ENCODE results near the gene TNFRSF1B. TPM values are rescaled to one million over a fixed set of nuclear protein-coding genes. Genes with fewer than 3 reads are reported as not detected.

The TNFRSF1B gene
- total and polyA plus RNA-seq, 9 of the 15 experiments (the other 6 are each of a cell fraction or from before 2014, with no cell fraction given), result 8.8 to 91.3 (median 36.0) TPM

DNA sequence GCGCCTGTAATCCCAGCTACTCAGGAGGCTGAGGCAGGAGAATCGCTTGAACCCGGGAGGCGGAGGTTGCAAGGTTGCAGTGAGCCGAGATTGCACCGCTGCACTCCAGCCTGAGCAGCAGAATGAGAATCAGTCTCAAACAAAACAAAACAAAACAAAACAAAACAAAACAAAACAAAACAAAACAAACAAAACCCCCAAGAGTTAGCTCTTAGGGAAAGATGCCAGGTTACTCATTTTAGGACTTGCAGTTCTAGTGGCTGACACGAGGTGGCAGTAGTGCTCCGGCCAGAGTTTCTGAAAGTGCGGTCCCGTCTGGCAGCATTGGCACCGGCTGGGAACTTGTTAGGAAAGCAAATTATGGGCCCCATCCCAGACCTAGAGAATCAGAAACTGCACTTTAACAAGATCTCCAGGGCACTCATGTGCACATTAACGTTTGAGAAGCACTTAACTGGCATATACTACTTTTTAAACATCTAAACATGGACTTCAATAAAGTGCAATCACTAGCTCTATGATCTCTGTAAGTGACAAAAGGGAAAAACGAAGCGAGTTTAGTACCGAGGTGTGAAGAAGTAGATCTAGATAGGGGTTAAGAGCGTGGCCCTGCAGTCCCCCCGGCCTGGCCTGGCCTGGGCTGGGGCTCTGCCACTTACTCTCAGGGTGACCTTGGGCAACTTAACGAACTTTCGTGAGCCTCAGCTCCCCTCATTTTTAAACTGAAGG lies 41.9 kb upstream of the TNFRSF1B start (continued):
- peak; percentile 78 for TF ChIP-seq MYNN (IDR thresholded peaks at IDR 0.05)
- TF ChIP-seq MYNN (CRISPR knock-in tag; IDR thresholded peaks at IDR 0.05), result no peak
- TF ChIP-seq SMC3 (conservative IDR thresholded peaks at IDR 0.05; ENCODE audit: insufficient read depth, low read depth, low read length), result peak; percentile 99
- no peak for TF ChIP-seq GTF3C2 (IDR thresholded peaks at IDR 0.05; ENCODE audit: borderline replicate concordance, extremely low read depth, insufficient read length)
- peak; percentile 21; the same call in 1 of the 2 replicates for TF ChIP-seq PYGO2 (tag; IDR thresholded peaks at IDR 0.05)
- TF ChIP-seq NELFE (IDR thresholded peaks at IDR 0.05; ENCODE audit: insufficient read depth, insufficient read length), result no peak
- no peak for TF ChIP-seq SNRNP70 (optimal IDR thresholded peaks at IDR 0.05; ENCODE audit: low read depth, low read length)
- no peak for TF ChIP-seq ZNF316 (IDR thresholded peaks at IDR 0.05)
- peak; percentile 98 for TF ChIP-seq DEAF1 (CRISPR knock-in tag; IDR thresholded peaks at IDR 0.05)
- TF ChIP-seq ZNF431 (CRISPR knock-in tag; IDR thresholded peaks at IDR 0.05), result no peak
- no peak for TF ChIP-seq ETV1 (tag; conservative IDR thresholded peaks at IDR 0.05; ENCODE audit: low read depth)
- peak; percentile 69; the same call in 1 of the 2 replicates for TF ChIP-seq RB1 (IDR thresholded peaks at IDR 0.05; ENCODE audit: low read depth)
- TF ChIP-seq MAZ (CRISPR knock-in tag; conservative IDR thresholded peaks at IDR 0.05 in 1 of 2, IDR thresholded peaks at IDR 0.05 in 1 of 2), result peak in 1 of 2 experiments; percentile 70; a peak in 1 of 4 replicates
- TF ChIP-seq ZNF263 (CRISPR knock-in tag; IDR thresholded peaks at IDR 0.05; ENCODE audit: borderline replicate concordance), result no peak
- peak; percentile 61; the same call in 1 of the 2 replicates for TF ChIP-seq ZNF766 (CRISPR knock-in tag; conservative IDR thresholded peaks at IDR 0.05)
- no peak for TF ChIP-seq DMBX1 (CRISPR knock-in tag; IDR thresholded peaks at IDR 0.05; ENCODE audit: borderline replicate concordance)
- no peak for TF ChIP-seq ZNF217 (CRISPR knock-in tag; IDR thresholded peaks at IDR 0.05)
- no peak for TF ChIP-seq MECOM (CRISPR knock-in tag; IDR thresholded peaks at IDR 0.05)
- TF ChIP-seq, protein P1, sequence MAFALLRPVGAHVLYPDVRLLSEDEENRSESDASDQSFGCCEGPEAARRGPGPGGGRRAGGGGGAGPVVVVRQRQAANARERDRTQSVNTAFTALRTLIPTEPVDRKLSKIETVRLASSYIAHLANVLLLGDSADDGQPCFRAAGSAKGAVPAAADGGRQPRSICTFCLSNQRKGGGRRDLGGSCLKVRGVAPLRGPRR (CRISPR knock-in tag; IDR thresholded peaks at IDR 0.05), result no peak
- TF ChIP-seq ARNT (IDR thresholded peaks at IDR 0.05), result peak; percentile 13 to 48; a peak in 1 of 4 replicates
- TF ChIP-seq MYC (IDR thresholded peaks at IDR 0.05; ENCODE audit: low read depth, low read length), result peak; percentile 67
- TF ChIP-seq MYC (CRISPR knock-in tag; IDR thresholded peaks at IDR 0.05; ENCODE audit: borderline replicate concordance, low read depth), result no peak
- no peak for TF ChIP-seq SREBF2 (CRISPR knock-in tag; IDR thresholded peaks at IDR 0.05)
- no peak for TF ChIP-seq ZNF77 (CRISPR knock-in tag; IDR thresholded peaks at IDR 0.05)
- TF ChIP-seq LCOR (CRISPR knock-in tag; IDR thresholded peaks at IDR 0.05), result 0 out of 2 replicates have a peak, but pooled peaks have one; percentile 40
- no peak for TF ChIP-seq HDAC8 (tag; IDR thresholded peaks at IDR 0.05)
